A549 (cell line): ENCODE measurements around the gene CUX1.

Source experiments
- CEBPB ChIP-seq, 2 experiments: fragments of >200 bp in 1 of 2; sonication (Bioruptor Twin) in 1 of 2; formaldehyde crosslinking in 1 of 2; IDR thresholded peaks; 2 replicates each; pipeline ENCODE4 v1.6.1; 2012 to 2016
- EP300 ChIP-seq, 2 experiments: fragments of >200 bp; sonication (Bioruptor Twin); formaldehyde crosslinking; IDR thresholded peaks; 2 replicates in 1 of 2; 3 replicates in 1 of 2; pipeline ENCODE4 v1.6.1; 2016 to 2017
- NR3C1 ChIP-seq: fragments of >200 bp; sonication (Bioruptor Twin); formaldehyde crosslinking; IDR thresholded peaks from 3 replicates; pipeline ENCODE4 v1.6.1; 2017
- POLR2A ChIP-seq: IDR thresholded peaks from 2 replicates; pipeline ENCODE4 v1.6.1; 2012; ENCODE audit warnings: mild to moderate bottlenecking, low read length
- RCOR1 ChIP-seq: fragments of 150-350 bp; IDR thresholded peaks from 2 replicates; pipeline ENCODE4 v1.6.1; 2014; ENCODE audit warnings: antibody characterized with exemption, low read length, low read depth
- TF ChIP-seq, protein P1 (sequence below): fragments of >200 bp; sonication (Bioruptor Twin); formaldehyde crosslinking; IDR thresholded peaks from 3 replicates; pipeline ENCODE4 v1.5.1; 2016
- TF ChIP-seq, protein P2 (sequence below): IDR thresholded peaks from 2 replicates; pipeline ENCODE4 v1.6.1; 2012

- TF ChIP-seq POLR2A (no peak), RCOR1 (no peak), NR3C1 (no peak), CEBPB (IDR thresholded peaks at IDR 0.05) (no peak), EP300 (IDR thresholded peaks at IDR 0.05) (no peak)
- TF ChIP-seq, protein P1, sequence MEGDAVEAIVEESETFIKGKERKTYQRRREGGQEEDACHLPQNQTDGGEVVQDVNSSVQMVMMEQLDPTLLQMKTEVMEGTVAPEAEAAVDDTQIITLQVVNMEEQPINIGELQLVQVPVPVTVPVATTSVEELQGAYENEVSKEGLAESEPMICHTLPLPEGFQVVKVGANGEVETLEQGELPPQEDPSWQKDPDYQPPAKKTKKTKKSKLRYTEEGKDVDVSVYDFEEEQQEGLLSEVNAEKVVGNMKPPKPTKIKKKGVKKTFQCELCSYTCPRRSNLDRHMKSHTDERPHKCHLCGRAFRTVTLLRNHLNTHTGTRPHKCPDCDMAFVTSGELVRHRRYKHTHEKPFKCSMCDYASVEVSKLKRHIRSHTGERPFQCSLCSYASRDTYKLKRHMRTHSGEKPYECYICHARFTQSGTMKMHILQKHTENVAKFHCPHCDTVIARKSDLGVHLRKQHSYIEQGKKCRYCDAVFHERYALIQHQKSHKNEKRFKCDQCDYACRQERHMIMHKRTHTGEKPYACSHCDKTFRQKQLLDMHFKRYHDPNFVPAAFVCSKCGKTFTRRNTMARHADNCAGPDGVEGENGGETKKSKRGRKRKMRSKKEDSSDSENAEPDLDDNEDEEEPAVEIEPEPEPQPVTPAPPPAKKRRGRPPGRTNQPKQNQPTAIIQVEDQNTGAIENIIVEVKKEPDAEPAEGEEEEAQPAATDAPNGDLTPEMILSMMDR = no peak
- TF ChIP-seq, protein P2, sequence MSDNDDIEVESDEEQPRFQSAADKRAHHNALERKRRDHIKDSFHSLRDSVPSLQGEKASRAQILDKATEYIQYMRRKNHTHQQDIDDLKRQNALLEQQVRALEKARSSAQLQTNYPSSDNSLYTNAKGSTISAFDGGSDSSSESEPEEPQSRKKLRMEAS = no peak
These were observed 300.3 kb downstream of the CUX1 start for GRCh38 chr7:102117743-102118142.
